Epithelial cell of proximal tubule (primary cell): ENCODE results near the gene ASB13. TPM values are rescaled to one million over a fixed set of nuclear protein-coding genes. Genes with fewer than 3 reads are reported as not detected.

ENCODE experiments used
- DNase-seq: peaks from one replicate; pipeline ENCODE4 v3.0.0-alpha.2; 2011; ENCODE audit warnings: low read depth
- H3K4me3 ChIP-seq: 2 replicates; pipeline ENCODE4 v1.5.1; 2011; ENCODE audit warnings: low read depth, mild to moderate bottlenecking, low read length
- total RNA-seq: library from RNA; depleted of rRNA; stranded (reverse); fragments of >200 nt; gene quantifications from 2 replicates; pipeline ENCODE4 v1.2.3, GENCODE V29; 2015
- TF ChIP-seq, protein P1 (sequence below): conservative IDR thresholded peaks from 2 replicates; pipeline ENCODE4 v1.5.1; 2012; ENCODE audit warnings: low read depth, mild to moderate bottlenecking, low read length

The ASB13 gene
- total RNA-seq, 1 donor from 2014 or later: 12.8 TPM

- no peak overlapping the region for H3K4me3 ChIP-seq
- no peak for DNase-seq
- TF ChIP-seq, protein P1, sequence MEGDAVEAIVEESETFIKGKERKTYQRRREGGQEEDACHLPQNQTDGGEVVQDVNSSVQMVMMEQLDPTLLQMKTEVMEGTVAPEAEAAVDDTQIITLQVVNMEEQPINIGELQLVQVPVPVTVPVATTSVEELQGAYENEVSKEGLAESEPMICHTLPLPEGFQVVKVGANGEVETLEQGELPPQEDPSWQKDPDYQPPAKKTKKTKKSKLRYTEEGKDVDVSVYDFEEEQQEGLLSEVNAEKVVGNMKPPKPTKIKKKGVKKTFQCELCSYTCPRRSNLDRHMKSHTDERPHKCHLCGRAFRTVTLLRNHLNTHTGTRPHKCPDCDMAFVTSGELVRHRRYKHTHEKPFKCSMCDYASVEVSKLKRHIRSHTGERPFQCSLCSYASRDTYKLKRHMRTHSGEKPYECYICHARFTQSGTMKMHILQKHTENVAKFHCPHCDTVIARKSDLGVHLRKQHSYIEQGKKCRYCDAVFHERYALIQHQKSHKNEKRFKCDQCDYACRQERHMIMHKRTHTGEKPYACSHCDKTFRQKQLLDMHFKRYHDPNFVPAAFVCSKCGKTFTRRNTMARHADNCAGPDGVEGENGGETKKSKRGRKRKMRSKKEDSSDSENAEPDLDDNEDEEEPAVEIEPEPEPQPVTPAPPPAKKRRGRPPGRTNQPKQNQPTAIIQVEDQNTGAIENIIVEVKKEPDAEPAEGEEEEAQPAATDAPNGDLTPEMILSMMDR: no peak
Observed at GRCh38 chr10:5606864-5607263, 59.5 kb downstream of the ASB13 start.

- no peak overlapping the region for H3K4me3 ChIP-seq
- TF ChIP-seq, protein P1: no peak
Observed at GRCh38 chr10:5606321-5606720, 60.1 kb downstream of the ASB13 start.

GRCh38 chr10:5604961-5605360 is 61.4 kb downstream of the ASB13 start:
- no peak for DNase-seq
- no peak overlapping the region for H3K4me3 ChIP-seq
- TF ChIP-seq, protein P1: no peak

More at GRCh38 chr10:5606321-5606720, 60.1 kb downstream of the ASB13 start:
- no peak for DNase-seq

GRCh38 chr10:5604236-5604925 is 62.0 kb downstream of the ASB13 start:
- TF ChIP-seq, protein P1: no peak
- H3K4me3 ChIP-seq: no peak overlapping the region
- no peak for DNase-seq

GRCh38 chr10:5603848-5604170 is 62.6 kb downstream of the ASB13 start:
- no peak overlapping the region for H3K4me3 ChIP-seq
- TF ChIP-seq, protein P1: no peak
- DNase-seq: no peak

DNA sequence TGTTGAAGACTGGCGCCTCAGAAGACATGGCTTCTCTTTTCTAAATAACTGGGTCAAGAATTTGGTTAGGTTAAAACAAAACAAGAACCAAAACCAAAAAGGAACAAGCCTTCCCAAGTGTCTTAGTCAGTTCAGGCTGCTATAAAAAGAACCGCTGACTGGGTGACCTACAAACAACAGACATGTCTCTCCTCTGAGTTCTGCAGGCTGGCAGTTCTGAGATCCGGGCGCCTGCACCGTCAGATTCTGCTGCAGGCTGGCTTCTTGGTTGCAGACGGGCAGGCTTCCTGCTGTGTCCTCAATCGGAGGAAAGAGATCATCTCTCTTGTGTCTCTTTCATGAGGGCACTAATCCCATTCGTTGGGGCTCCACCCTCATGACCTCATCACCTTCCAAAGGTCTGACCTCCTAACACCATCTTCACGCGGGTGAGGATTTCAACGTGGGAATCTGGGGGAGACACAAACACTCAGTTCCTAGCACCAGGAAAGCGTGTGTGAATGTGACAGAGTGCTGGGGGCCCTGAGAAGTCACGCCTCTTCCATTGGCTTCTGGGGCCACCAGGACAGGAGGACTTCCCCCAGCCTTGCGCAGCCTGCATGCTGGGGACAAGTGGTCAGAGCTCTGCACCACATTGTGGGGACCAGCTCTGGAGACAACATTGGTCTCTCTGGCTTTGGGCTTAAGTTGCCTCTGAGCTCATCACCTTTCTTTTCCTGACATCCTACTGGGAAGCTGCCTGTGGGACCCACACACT is 63.1 kb downstream of the ASB13 start:
- no peak for DNase-seq
- TF ChIP-seq, protein P1: no peak
- no peak overlapping the region for H3K4me3 ChIP-seq
